ENCODE measurements around the gene FPGS.

Gene FPGS

GRCh38 chr9:127863191-127863621 lies 60.5 kb downstream of the FPGS start:
- DNase-seq, result peak; percentile 33

All from CD4-positive, alpha-beta T cell treated with Interferon gamma for 1 hour (primary cell).